K562 (cell line): ENCODE data around the gene CXCL17.

Experiments
- ADNP ChIP-seq: fragments of 200-800 bp; sonication (Bioruptor generic); IDR thresholded peaks from 2 replicates; pipeline ENCODE4 v1.6.1; 2016; ENCODE audit warnings: missing genetic modification characterization, missing compliant biosample characterization
- FOXP1 ChIP-seq: sonication (generic); formaldehyde crosslinking; IDR thresholded peaks from 2 replicates; pipeline ENCODE4 v1.8.0; 2022; ENCODE audit warnings: mild to moderate bottlenecking, missing genetic modification reagents
- GABPA ChIP-seq: fragments of 200-800 bp; sonication (Bioruptor generic); conservative IDR thresholded peaks from 2 replicates; pipeline ENCODE4 v1.6.1; 2016; ENCODE audit warnings: low read depth, missing genetic modification characterization, missing compliant biosample characterization
- MCM5 ChIP-seq: fragments of 450-650 bp; IDR thresholded peaks from 2 replicates; pipeline ENCODE4 v1.6.1; 2016; ENCODE audit warnings: low read depth
- ZNF318 ChIP-seq, 2 experiments: fragments of 450-650 bp; IDR thresholded peaks; 2 replicates each; pipeline ENCODE4 v1.6.1; 2016; ENCODE audit warnings: mild to moderate bottlenecking in 2 of 2, borderline replicate concordance in 1 of 2, low read depth in 1 of 2, moderate library complexity in 1 of 2

- TF ChIP-seq ZNF318 (IDR thresholded peaks at IDR 0.05; ENCODE audit: borderline replicate concordance in 1 of 2, low read depth in 1 of 2) = no peak
- TF ChIP-seq ADNP (tag) = no peak
- TF ChIP-seq FOXP1 (CRISPR knock-in tag) = no peak
- TF ChIP-seq GABPA (tag) = no peak
- TF ChIP-seq MCM5 = no peak
These were observed 6.7 kb downstream of the CXCL17 start for GRCh38 chr19:42436006-42436405.
